ENCODE measurements around the gene ACTRT2.

ACTRT2 gene

DNA sequence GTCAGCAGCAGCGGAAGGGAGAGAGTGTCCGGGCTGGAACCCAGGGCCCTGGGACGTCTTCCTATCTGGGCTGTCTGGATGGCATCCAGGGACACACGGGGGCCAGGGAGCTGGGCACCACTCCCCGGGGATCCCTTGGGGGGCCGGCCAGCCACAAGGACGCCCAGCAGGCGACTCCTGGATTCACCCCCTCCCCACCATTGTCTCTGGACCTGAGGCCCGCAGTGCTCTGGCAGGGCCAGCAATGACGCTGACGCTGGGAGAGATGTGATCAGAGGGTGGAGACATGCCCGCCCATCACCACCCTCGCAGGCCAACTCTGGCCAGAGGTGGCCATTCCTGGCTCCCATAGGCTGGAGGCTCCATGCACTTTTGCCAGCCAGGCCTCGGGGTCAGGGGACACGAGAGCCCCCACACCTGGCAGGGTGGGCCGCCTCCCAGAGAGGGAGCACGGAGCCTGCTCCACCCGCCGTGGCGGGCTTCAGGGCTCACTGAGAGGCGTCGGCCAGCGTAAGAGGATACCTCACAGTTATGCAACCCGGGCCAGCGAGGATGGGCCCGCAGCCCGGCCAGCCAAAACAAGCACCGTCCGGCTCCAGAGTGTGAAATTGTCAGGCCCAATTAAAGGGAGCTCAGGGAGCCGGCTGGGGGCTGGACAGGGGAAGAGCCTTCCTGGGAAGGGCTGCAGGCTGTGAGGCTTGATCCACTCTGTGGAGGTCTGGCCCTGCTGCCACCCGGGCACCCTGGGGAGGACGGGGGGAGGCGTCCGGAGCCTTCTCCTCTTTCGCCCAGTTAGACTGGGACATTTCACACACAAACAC lies 10.3 kb downstream of the ACTRT2 start:
- no peak overlapping the region for H3K4me3 ChIP-seq (ENCODE audit: low read length)
- no peaks in the 10 kb centered on the region for H3K27me3 ChIP-seq (ENCODE audit: insufficient read depth, low read length)
- 93% methylated on average over 35 of the region's 35 CpGs for WGBS
- no peaks in the 10 kb centered on the region for H3K4me1 ChIP-seq (ENCODE audit: insufficient read depth, low read length)
- no peak overlapping the region for H3K9ac ChIP-seq (ENCODE audit: low read depth, low read length)
- no peaks in the 10 kb centered on the region for H3K36me3 ChIP-seq (ENCODE audit: insufficient read depth, low read length)
- no peak overlapping the region for H3K27ac ChIP-seq (ENCODE audit: low read depth, low read length)
- peaks cover 38% of the 10 kb centered on the region; the same call in 1 of the 2 replicates for H3K9me3 ChIP-seq (ENCODE audit: insufficient read depth, low read depth, low read length)

DNA sequence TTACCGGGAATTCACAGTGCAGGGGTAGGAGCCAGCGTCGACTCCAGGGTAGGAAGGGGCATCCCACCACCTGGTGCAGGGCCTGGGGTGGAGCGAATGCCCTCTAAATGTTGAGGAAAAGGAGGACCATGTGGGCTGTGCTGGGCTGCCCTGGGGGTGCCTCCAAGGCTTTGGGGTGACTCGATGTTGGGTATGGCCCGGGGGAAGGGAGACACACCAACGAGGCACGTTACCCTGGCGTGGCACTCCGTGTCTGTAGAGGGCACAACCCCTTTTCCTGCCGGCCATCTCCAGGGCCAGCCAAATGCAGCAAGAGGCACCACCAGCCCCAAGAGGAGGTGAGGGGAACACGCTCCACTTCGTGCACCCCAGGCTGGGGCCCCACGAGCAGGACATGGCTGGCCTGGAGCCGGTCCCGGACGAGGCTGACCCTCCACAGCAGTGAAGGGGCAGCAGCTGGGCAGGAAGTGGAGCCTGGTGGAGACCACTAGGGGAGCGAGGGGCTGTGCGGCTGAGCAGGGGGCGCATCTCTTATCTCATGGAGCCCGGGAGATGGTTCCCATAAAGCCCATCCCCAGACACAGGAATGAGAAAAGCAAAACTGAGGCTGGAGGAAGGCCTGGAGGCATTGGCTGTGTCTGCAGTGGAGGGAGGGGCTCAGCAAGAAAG lies 11.2 kb downstream of the ACTRT2 start:
- no peaks in the 10 kb centered on the region for H3K36me3 ChIP-seq (ENCODE audit: insufficient read depth, low read length)
- no peaks in the 10 kb centered on the region for H3K27me3 ChIP-seq (ENCODE audit: insufficient read depth, low read length)
- H3K4me3 ChIP-seq (ENCODE audit: low read length), result no peak overlapping the region
- peaks cover 34% of the 10 kb centered on the region; the same call in 1 of the 2 replicates for H3K9me3 ChIP-seq (ENCODE audit: insufficient read depth, low read depth, low read length)
- no peaks in the 10 kb centered on the region for H3K4me1 ChIP-seq (ENCODE audit: insufficient read depth, low read length)
- no peak overlapping the region for H3K27ac ChIP-seq (ENCODE audit: low read depth, low read length)
- no peak overlapping the region for H3K9ac ChIP-seq (ENCODE audit: low read depth, low read length)
- WGBS, result 93% methylated on average over 21 of the region's 21 CpGs

DNA sequence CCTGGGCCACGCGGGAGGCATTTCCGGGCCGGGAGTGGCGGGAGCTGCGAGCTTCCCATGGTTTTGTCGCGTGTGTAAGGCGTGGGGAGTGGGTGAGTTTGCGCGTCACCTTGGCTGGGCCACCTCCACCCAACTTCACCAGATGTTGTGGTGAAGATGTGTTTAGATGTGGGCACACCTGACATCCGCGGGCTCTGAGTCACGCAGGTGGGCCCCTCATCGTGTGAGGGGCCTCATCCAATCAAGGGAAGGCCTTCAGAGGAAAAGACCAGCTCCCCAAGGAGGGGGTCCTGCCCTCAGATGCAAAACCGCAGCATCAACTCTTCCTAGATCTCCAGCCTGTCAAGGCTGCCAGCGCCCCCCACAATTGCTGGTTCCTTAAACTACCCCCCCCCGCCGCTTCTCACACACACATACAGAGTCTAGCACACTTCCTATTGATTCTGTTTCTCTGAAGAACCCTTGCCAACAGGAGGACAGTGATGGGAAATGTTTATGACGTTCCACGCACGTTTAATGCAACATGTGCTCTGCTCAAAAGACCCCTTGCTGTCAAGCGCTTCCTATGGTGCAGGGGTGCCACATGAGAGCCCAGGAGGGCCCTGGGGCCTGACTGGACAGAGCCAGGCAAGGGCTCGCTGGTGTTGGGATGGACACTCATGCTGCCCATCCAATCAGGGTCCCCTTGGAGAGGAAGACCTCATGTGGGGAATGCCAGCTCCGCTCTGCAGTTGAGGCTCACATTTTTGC lies 11.9 kb downstream of the ACTRT2 start:
- peaks cover 38% of the 10 kb centered on the region; the same call in 1 of the 2 replicates for H3K9me3 ChIP-seq (ENCODE audit: insufficient read depth, low read depth, low read length)
- no peaks in the 10 kb centered on the region for H3K4me1 ChIP-seq (ENCODE audit: insufficient read depth, low read length)
- no peaks in the 10 kb centered on the region for H3K27me3 ChIP-seq (ENCODE audit: insufficient read depth, low read length)
- no peak overlapping the region for H3K9ac ChIP-seq (ENCODE audit: low read depth, low read length)
- WGBS, result 82% methylated on average over 19 of the region's 25 CpGs
- no peak overlapping the region for H3K27ac ChIP-seq (ENCODE audit: low read depth, low read length)
- no peak overlapping the region for H3K4me3 ChIP-seq (ENCODE audit: low read length)
- H3K36me3 ChIP-seq (ENCODE audit: insufficient read depth, low read length), result no peaks in the 10 kb centered on the region

DNA sequence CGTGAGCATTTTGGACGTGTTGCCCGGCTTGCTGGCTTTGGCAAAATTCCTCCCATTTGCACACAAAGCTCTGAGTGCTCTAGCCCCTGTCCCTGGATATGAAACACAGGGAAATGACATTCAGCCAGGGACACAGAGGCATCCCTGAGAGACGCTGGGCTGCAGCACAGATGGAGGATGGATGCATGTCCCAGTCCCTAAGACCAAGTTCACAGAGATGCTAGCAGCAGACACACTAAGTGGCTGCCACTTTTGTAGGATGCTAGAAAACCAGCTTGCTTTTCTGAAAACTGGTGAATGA lies 12.5 kb downstream of the ACTRT2 start:
- Histone ChIP-seq H3K27ac (ENCODE audit: low read depth, low read length) (no peak overlapping the region), H3K4me3 (ENCODE audit: low read length) (no peak overlapping the region), H3K36me3 (ENCODE audit: insufficient read depth, low read length) (no peaks in the 10 kb centered on the region), H3K27me3 (ENCODE audit: insufficient read depth, low read length) (no peaks in the 10 kb centered on the region), H3K9ac (ENCODE audit: low read depth, low read length) (no peak overlapping the region), H3K4me1 (ENCODE audit: insufficient read depth, low read length) (no peaks in the 10 kb centered on the region), H3K9me3 (ENCODE audit: insufficient read depth, low read depth, low read length) (peaks cover 34% of the 10 kb centered on the region; the same call in 1 of the 2 replicates)
- WGBS, result 74% methylated on average over 4 of the region's 4 CpGs

DNA sequence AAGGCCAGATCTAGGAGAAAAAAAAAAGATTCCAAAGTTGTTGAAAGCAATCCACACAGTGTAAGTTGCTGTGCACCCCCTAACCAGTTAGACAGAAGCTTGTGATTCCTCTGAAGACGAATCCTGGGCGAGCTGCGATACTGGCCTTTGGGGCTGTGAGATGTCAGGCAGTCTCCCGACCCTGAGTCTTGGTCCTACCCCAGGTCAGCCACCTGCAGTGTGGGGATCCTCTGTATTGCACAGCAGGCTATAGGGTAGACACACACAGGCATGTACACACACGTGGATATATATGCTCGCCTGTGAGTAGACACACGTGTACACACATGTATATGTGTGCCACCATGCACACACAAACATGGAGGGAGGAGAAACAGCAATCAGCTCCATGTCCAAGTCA lies 12.9 kb downstream of the ACTRT2 start:
- H3K27me3 ChIP-seq (ENCODE audit: insufficient read depth, low read length), result no peaks in the 10 kb centered on the region
- H3K4me1 ChIP-seq (ENCODE audit: insufficient read depth, low read length), result no peaks in the 10 kb centered on the region
- H3K36me3 ChIP-seq (ENCODE audit: insufficient read depth, low read length), result no peaks in the 10 kb centered on the region
- 67% methylated on average over 7 of the region's 7 CpGs for WGBS
- H3K4me3 ChIP-seq (ENCODE audit: low read length), result no peak overlapping the region
- H3K27ac ChIP-seq (ENCODE audit: low read depth, low read length), result no peak overlapping the region
- peaks cover 33% of the 10 kb centered on the region; the same call in 1 of the 2 replicates for H3K9me3 ChIP-seq (ENCODE audit: insufficient read depth, low read depth, low read length)
- H3K9ac ChIP-seq (ENCODE audit: low read depth, low read length), result no peak overlapping the region

DNA sequence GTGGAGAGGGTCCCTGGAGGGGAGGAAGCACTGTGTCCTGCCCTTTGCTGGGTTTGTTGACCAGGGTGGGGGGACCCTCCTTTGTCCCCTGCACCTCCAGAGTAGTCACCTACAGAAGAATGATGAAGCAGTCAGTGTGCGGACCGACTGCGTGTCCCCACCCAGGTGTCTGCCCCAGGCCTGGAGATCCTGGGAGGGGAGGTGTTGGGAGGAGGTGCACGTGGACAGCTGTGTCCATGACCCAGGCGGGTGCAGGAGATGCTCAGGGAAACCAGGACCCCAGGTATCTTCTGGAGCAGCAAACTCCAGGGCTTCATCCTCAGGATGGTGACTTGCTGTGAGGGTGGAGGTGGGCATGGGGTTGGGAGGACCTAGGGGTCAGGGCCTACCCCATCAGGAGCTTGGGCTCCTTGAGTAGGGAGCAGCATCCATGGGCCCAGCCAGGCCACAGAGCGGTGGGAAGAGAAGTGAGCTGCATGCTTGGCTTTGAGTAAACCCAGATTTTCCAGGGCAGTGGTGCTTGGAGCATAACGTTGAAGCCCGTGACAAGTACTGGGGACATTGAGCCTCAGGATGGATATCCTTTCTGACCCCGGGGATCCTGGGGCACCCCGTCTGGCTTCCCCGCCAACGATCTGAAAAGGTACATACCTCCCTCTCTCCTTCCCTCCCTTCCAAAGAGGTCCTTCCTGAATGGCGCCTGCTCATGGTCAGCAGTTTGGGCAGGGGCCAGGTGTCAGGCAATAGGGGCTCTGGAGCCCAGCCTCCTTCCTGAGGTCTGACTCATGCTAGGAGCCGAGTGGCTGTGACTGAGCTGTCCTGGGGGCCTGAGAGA lies 13.7 kb downstream of the ACTRT2 start:
- H3K27ac ChIP-seq (ENCODE audit: low read depth, low read length), result no peak overlapping the region
- 84% methylated on average over 14 of the region's 14 CpGs for WGBS
- no peaks in the 10 kb centered on the region for H3K36me3 ChIP-seq (ENCODE audit: insufficient read depth, low read length)
- no peaks in the 10 kb centered on the region for H3K4me1 ChIP-seq (ENCODE audit: insufficient read depth, low read length)
- peaks cover 35% of the 10 kb centered on the region for H3K9me3 ChIP-seq (ENCODE audit: insufficient read depth, low read depth, low read length)
- no peak overlapping the region for H3K4me3 ChIP-seq (ENCODE audit: low read length)
- no peak overlapping the region for H3K9ac ChIP-seq (ENCODE audit: low read depth, low read length)
- H3K27me3 ChIP-seq (ENCODE audit: insufficient read depth, low read length), result no peaks in the 10 kb centered on the region

DNA sequence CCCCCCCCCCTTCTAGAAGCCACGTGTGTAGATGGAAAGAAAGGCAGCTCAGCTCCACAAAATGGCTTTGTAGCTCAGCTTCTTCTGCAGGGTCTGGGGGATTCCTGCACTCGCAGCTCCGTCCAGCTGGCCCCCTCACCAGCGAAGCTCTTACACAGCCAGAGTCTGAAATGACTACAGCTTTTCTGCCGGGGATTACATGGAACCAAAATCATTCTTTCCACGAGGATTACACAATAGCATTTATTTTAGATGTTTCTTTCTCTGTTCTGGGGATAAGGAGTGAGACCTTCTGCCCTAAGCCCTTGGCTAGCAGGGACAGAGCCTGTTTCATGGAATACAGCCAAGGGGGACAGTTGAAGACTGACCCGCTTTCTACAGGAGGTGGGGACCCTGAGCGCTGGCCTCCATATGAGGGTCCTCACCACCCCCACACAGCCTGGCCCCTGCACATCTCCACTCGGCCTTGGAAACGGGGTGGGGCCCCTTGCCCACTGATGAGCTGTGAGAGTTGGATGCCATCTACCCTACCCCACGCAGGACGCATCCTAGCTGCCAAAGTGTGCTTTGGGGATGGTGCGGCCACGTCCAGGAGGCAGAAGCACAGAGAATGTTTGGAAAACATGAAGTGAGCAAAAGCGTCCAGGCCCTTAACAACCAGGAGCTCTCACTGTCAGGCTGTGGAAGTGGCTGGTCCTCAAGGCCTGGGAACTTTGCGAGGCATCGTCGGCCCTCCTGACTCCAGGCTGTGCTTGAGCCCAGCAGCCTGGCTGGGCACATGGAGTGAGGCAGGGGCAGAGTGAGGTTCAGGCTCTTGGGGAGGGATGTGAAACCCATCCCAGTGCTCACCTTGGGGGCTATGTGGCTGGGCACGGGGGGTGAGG lies 14.5 kb downstream of the ACTRT2 start:
- 79% methylated on average over 18 of the region's 19 CpGs for WGBS
- Histone ChIP-seq H3K4me1 (ENCODE audit: insufficient read depth, low read length) (no peaks in the 10 kb centered on the region), H3K9ac (ENCODE audit: low read depth, low read length) (no peak overlapping the region), H3K36me3 (ENCODE audit: insufficient read depth, low read length) (no peaks in the 10 kb centered on the region), H3K4me3 (ENCODE audit: low read length) (no peak overlapping the region), H3K27ac (ENCODE audit: low read depth, low read length) (no peak overlapping the region), H3K27me3 (ENCODE audit: insufficient read depth, low read length) (no peaks in the 10 kb centered on the region), H3K9me3 (ENCODE audit: insufficient read depth, low read depth, low read length) (peaks cover 37% of the 10 kb centered on the region)

DNA sequence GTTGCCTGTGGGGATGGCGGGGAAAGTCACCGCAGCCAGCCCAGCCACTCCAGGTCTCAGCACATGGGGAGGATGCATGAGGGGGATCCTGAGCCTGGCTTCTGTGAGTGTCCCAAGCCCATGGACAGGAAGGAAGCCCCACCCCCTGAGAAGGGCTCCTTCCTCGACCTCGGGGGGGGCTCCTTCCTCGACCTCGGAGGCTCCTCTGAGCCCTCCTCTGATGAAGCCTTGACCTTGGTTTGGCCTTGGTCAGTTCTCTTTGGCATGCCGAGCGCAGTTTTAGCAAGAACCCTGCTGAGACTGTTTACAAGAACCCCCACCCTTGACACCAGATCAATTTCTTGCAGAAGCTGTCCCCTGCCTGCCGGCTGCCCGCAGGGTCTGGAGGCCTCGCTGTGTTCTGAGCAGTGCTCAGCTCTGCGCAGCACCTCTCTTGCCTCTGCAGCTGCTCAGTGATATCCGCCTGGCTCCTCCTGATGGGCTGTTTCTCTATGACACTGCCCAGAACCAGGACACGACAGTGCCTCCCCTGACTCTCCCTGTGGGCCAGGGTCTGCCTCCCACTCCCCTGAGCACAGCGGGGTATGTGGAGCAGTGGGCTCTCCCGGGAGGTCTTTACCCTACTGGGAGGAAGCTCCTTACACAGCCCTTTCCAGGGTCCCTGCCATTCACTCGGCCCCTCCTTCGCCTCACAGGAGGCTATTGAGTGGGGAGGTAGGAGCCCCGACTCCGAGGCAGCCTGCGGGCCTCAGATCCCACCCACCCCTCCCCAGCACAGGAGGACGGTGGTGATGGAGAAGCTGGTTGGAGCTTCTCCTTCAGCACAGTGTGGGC lies 15.4 kb downstream of the ACTRT2 start:
- H3K9ac ChIP-seq (ENCODE audit: low read depth, low read length), result no peak overlapping the region
- H3K4me3 ChIP-seq (ENCODE audit: low read length), result no peak overlapping the region
- WGBS, result 85% methylated on average over 18 of the region's 22 CpGs
- H3K4me1 ChIP-seq (ENCODE audit: insufficient read depth, low read length), result no peaks in the 10 kb centered on the region
- H3K27me3 ChIP-seq (ENCODE audit: insufficient read depth, low read length), result no peaks in the 10 kb centered on the region
- H3K9me3 ChIP-seq (ENCODE audit: insufficient read depth, low read depth, low read length), result peaks cover 36% of the 10 kb centered on the region
- no peaks in the 10 kb centered on the region for H3K36me3 ChIP-seq (ENCODE audit: insufficient read depth, low read length)
- H3K27ac ChIP-seq (ENCODE audit: low read depth, low read length), result no peak overlapping the region

DNA sequence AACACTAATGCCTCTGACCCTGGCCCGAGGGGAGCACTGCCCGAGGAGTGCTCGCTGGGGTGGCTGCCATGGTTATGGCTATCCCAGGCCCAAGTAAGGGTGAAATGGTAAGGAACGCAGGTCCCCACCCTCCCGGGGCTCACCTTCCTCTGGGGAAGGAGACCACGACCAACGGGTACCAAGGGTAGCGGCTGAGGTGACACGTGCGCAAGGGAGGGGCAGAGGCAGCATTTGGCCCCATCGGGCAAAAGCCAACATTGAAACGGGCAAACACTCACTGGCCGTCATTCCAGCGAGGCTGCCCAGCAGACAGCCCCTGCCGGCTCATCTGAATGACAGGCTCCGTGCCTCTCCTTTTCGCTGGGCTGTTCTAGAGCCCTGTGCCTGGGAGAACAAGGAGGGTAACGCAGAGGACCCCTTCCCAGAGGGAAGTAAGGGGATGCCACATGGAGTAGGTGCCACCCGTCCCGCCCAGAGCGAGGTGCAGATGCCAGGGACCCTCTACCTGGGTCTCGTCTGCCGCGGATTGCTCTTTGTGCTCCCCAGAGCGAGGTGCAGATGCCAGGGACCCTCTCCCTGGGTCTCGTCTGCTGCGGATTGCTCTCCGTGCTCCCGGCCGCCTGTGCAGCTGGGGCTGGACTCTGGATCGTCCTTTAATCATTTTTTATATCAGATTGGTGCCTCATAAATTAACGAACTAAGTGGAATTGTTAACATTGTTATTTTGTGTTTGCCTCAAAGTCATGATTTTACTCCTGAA lies 16.2 kb downstream of the ACTRT2 start:
- Histone ChIP-seq H3K4me3 (ENCODE audit: low read length) (no peak overlapping the region), H3K4me1 (ENCODE audit: insufficient read depth, low read length) (no peaks in the 10 kb centered on the region), H3K9ac (ENCODE audit: low read depth, low read length) (no peak overlapping the region), H3K36me3 (ENCODE audit: insufficient read depth, low read length) (no peaks in the 10 kb centered on the region), H3K9me3 (ENCODE audit: insufficient read depth, low read depth, low read length) (peaks cover 34% of the 10 kb centered on the region), H3K27me3 (ENCODE audit: insufficient read depth, low read length) (no peaks in the 10 kb centered on the region), H3K27ac (ENCODE audit: low read depth, low read length) (no peak overlapping the region)
- WGBS, result 86% methylated on average over 32 of the region's 32 CpGs

Measured in HUES64 (cell line).